Skeletal muscle cell (primary cell): Measurements from ENCODE around the gene TSPAN18.
"Not testable (repeated sequence)": the region's sequence is repeated elsewhere in the genome, so short reads cannot be mapped to it uniquely, and the experiment has no call there.

Experiments used
- DNase-seq: peaks from one replicate; pipeline ENCODE4 v3.0.0-alpha.2; 2010; ENCODE audit warnings: low read depth
- H3K4me3 ChIP-seq: 2 replicates; pipeline ENCODE4 v1.5.1; 2011; ENCODE audit warnings: low read depth, mild to moderate bottlenecking, control low read depth, low read length, moderate library complexity

The TSPAN18 gene

GRCh38 chr11:44871682-44872081, 144.9 kb downstream of the TSPAN18 start:
- DNase-seq, H3K4me3 ChIP-seq: not testable (repeated sequence)

GRCh38 chr11:44872556-44872955, 145.8 kb downstream of the TSPAN18 start:
- DNase-seq, result no peak
- no peak overlapping the region for H3K4me3 ChIP-seq

- no peak overlapping the region for H3K4me3 ChIP-seq
- no peak for DNase-seq
These were observed 146.8 kb downstream of the TSPAN18 start for GRCh38 chr11:44873537-44873936.

- no peak overlapping the region for H3K4me3 ChIP-seq
- no peak for DNase-seq
These were observed 147.5 kb downstream of the TSPAN18 start for GRCh38 chr11:44874284-44874683.

GRCh38 chr11:44875037-44875436, 148.3 kb downstream of the TSPAN18 start:
- no peak for DNase-seq

GRCh38 chr11:44876194-44876723, 149.5 kb downstream of the TSPAN18 start:
- no peak for DNase-seq
- no peak overlapping the region for H3K4me3 ChIP-seq

More at GRCh38 chr11:44875037-44875436, 148.3 kb downstream of the TSPAN18 start:
- H3K4me3 ChIP-seq, result no peak overlapping the region

- no peak overlapping the region for H3K4me3 ChIP-seq
- no peak for DNase-seq
These were observed 150.1 kb downstream of the TSPAN18 start for GRCh38 chr11:44876906-44877305.

- no peak for DNase-seq
- H3K4me3 ChIP-seq, result peak overlapping the region; percentile 5
These were observed 151.1 kb downstream of the TSPAN18 start for GRCh38 chr11:44877571-44878497.

- no peak for DNase-seq
- no peak overlapping the region for H3K4me3 ChIP-seq
These were observed 151.9 kb downstream of the TSPAN18 start for GRCh38 chr11:44878711-44879110.

GRCh38 chr11:44879432-44879831, 152.7 kb downstream of the TSPAN18 start:
- no peak for DNase-seq
- H3K4me3 ChIP-seq, result no peak overlapping the region

- DNase-seq, result no peak
- H3K4me3 ChIP-seq, result no peak overlapping the region
These were observed 153.7 kb downstream of the TSPAN18 start for GRCh38 chr11:44880511-44880910.

GRCh38 chr11:44880953-44881352, 154.2 kb downstream of the TSPAN18 start:
- DNase-seq, result no peak

GRCh38 chr11:44883277-44883676, 156.5 kb downstream of the TSPAN18 start:
- DNase-seq, result no peak
- no peak overlapping the region for H3K4me3 ChIP-seq

More at GRCh38 chr11:44880953-44881352, 154.2 kb downstream of the TSPAN18 start:
- H3K4me3 ChIP-seq, result no peak overlapping the region

- no peak overlapping the region for H3K4me3 ChIP-seq
- DNase-seq, result no peak
These were observed 157.3 kb downstream of the TSPAN18 start for GRCh38 chr11:44884056-44884455.

- no peak for DNase-seq
These were observed 158.5 kb downstream of the TSPAN18 start for GRCh38 chr11:44885065-44885810.

GRCh38 chr11:44885919-44886789, 159.4 kb downstream of the TSPAN18 start:
- no peak for DNase-seq
- no peak overlapping the region for H3K4me3 ChIP-seq

More at GRCh38 chr11:44885065-44885810, 158.5 kb downstream of the TSPAN18 start:
- H3K4me3 ChIP-seq, result no peak overlapping the region

- DNase-seq, result peak; percentile 41
- no peak overlapping the region for H3K4me3 ChIP-seq
These were observed 160.0 kb downstream of the TSPAN18 start for GRCh38 chr11:44886790-44887140.

GRCh38 chr11:44887636-44888035, 160.9 kb downstream of the TSPAN18 start:
- H3K4me3 ChIP-seq, result no peak overlapping the region
- no peak for DNase-seq

- no peak overlapping the region for H3K4me3 ChIP-seq
- DNase-seq, result no peak
These were observed 162.5 kb downstream of the TSPAN18 start for GRCh38 chr11:44889266-44889665.
